ENCODE results near the gene KRTAP2-1. TPM values are rescaled to one million over a fixed set of nuclear protein-coding genes. Genes with fewer than 3 reads are reported as not detected.

KRTAP2-1 gene
- polyA plus RNA-seq, 2 of the 4 experiments (the other 2 are of a cell fraction) = not detected

GRCh38 chr17:41026715-41027471, 20.2 kb downstream of the KRTAP2-1 start, which contains the start of gene KRTAP1-5:
TSS of gene KRTAP1-5 (minus strand) at chr17:41027208. CDS start at chr17:41027155, 53 bp downstream.
- Histone ChIP-seq H3K4me1 (peaks cover 8% of the 10 kb centered on the region; the same call in 1 of the 3 replicates), H3K9me3 (no peaks in the 10 kb centered on the region), H3K4me2 (no peak within 1 kb of the TSS), H3K27ac (no peak within 1 kb of the TSS), H3K4me3 (no peak within 1 kb of the TSS)
- ATAC-seq (0 out of 6 replicates have a peak, but pooled peaks of 1 of the 2 experiments have one; percentile 19), DNase-seq (ENCODE audit: low read depth in 1 of 2, low spot score in 1 of 2) (no peak), FAIRE-seq (no peak)
- ChIA-PET POLR2A (interaction anchor here (0.6 kb wide), 1 partner anchor 327 kb away, joined by 3 read pairs; no protein-coding TSS in a partner anchor), CTCF (interaction anchor here (2.0 kb wide), 1 partner anchor 522 kb away, joined by 5 read pairs; no protein-coding TSS in a partner anchor)
- no peak for TF ChIP-seq ZC3H11A (IDR thresholded peaks at IDR 0.05)
- no peak for TF ChIP-seq ELK1 (IDR thresholded peaks at IDR 0.05; ENCODE audit: low read depth, low read length)
- TF ChIP-seq ZSCAN20 (CRISPR knock-in tag; IDR thresholded peaks at IDR 0.05) = no peak
- no peak for TF ChIP-seq BCL3 (IDR thresholded peaks at IDR 0.05)
- TF ChIP-seq FOXS1 (CRISPR knock-in tag; IDR thresholded peaks at IDR 0.05) = no peak
- no peak for TF ChIP-seq FOSB (CRISPR knock-in tag; IDR thresholded peaks at IDR 0.05)
- TF ChIP-seq MAFK (IDR thresholded peaks at IDR 0.05; ENCODE audit: partially characterized antibody) = no peak
- no peak for TF ChIP-seq TP53 (CRISPR knock-in tag; IDR thresholded peaks at IDR 0.05)
- no peak for TF ChIP-seq EP300 (IDR thresholded peaks at IDR 0.05)
- TF ChIP-seq BHLHE40 (IDR thresholded peaks at IDR 0.05; ENCODE audit: low read depth, low read length) = no peak
- TF ChIP-seq CHD4 (IDR thresholded peaks at IDR 0.05; ENCODE audit: borderline replicate concordance) = no peak
- no peak for TF ChIP-seq HOXA7 (CRISPR knock-in tag; IDR thresholded peaks at IDR 0.05)
- no peak for TF ChIP-seq JUN (IDR thresholded peaks at IDR 0.05)
- no peak for TF ChIP-seq HOXB13 (CRISPR knock-in tag; IDR thresholded peaks at IDR 0.05; ENCODE audit: low read depth)
- TF ChIP-seq, protein P1, sequence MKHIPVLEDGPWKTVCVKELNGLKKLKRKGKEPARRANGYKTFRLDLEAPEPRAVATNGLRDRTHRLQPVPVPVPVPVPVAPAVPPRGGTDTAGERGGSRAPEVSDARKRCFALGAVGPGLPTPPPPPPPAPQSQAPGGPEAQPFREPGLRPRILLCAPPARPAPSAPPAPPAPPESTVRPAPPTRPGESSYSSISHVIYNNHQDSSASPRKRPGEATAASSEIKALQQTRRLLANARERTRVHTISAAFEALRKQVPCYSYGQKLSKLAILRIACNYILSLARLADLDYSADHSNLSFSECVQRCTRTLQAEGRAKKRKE (CRISPR knock-in tag; IDR thresholded peaks at IDR 0.05; ENCODE audit: low read depth) = no peak
- no peak for TF ChIP-seq EHF (CRISPR knock-in tag; IDR thresholded peaks at IDR 0.05)
- no peak for TF ChIP-seq SMC3 (IDR thresholded peaks at IDR 0.05)
- 56% methylated on average over 9 of the region's 9 CpGs for WGBS (ENCODE audit: missing lambda C conversion rate)

DNA sequence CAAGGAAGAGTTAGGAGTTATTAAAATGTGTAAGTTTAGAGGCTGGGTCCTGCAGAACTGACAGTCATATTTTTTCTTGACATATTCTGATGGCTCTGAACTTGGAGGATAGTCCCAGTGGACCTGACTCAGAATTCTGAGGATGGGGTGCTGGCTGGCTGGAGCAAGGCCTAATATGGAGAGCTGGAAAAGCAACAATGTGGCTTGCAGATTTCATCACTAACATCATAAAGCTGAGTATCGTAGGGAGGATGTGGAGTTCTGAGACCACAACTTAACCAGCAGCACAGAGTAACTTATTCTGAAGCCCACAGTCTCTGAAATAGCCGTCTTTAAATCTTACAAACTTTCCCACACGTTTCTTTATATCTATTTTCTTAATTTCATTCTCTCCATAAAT, 22.4 kb downstream of the KRTAP2-1 start:
- POLR2A ChIA-PET = no interaction called here
- CTCF ChIA-PET = interaction anchor here (1.0 to 2.9 kb wide), 3 partner anchors 16 to 524 kb away, joined by 3 to 6 read pairs (median 5); partner anchors contain the start of gene KRTAP1-1
- WGBS (ENCODE audit: missing lambda C conversion rate) = 64% methylated on average over 3 of the region's 3 CpGs

More for the DNA sequence above, 22.4 kb downstream of the KRTAP2-1 start:
- no peak for ATAC-seq
- TF ChIP-seq NFE2L2 (conservative IDR thresholded peaks at IDR 0.05; ENCODE audit: low read length) (no peak), CEBPB (IDR thresholded peaks at IDR 0.05) (no peak), EHMT2 (IDR thresholded peaks at IDR 0.05; ENCODE audit: low read depth) (no peak), FOSB (CRISPR knock-in tag; IDR thresholded peaks at IDR 0.05) (no peak), NR3C1 (IDR thresholded peaks at IDR 0.05) (no peak), KDM1A (IDR thresholded peaks at IDR 0.05; ENCODE audit: low read depth) (no peak), CHD2 (IDR thresholded peaks at IDR 0.05; ENCODE audit: low read length, partially characterized antibody) (no peak), CBX8 (IDR thresholded peaks at IDR 0.05) (no peak), RCOR1 (IDR thresholded peaks at IDR 0.05; ENCODE audit: low read depth, low read length) (no peak)
- TF ChIP-seq, protein P1 (CRISPR knock-in tag; IDR thresholded peaks at IDR 0.05; ENCODE audit: low read depth) = no peak
- TF ChIP-seq, protein P2, sequence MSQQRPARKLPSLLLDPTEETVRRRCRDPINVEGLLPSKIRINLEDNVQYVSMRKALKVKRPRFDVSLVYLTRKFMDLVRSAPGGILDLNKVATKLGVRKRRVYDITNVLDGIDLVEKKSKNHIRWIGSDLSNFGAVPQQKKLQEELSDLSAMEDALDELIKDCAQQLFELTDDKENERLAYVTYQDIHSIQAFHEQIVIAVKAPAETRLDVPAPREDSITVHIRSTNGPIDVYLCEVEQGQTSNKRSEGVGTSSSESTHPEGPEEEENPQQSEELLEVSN (IDR thresholded peaks at IDR 0.05; ENCODE audit: borderline replicate concordance, low read depth) = no peak
- no peak overlapping the region for H3K27ac ChIP-seq
- DNase-seq (ENCODE audit: low read depth in 1 of 2, low spot score in 1 of 2) = no peak
- no peak for FAIRE-seq
- no peak overlapping the region for H3K4me2 ChIP-seq
- H3K9me3 ChIP-seq = no peaks in the 10 kb centered on the region
- no peak overlapping the region for H3K4me3 ChIP-seq
- H3K4me1 ChIP-seq = peaks cover 17% of the 10 kb centered on the region; the same call in 2 of the 3 replicates
